HEK293T (cell line): ENCODE results near the gene LRMDA.

Experiments used
- BHLHE40 ChIP-seq: fragments of 450-650 bp; IDR thresholded peaks from 2 replicates; pipeline ENCODE4 v1.6.1; 2016; ENCODE audit warnings: mild to moderate bottlenecking, moderate library complexity, borderline replicate concordance
- CTBP1 ChIP-seq: fragments of 450-650 bp; IDR thresholded peaks from 2 replicates; pipeline ENCODE4 v1.6.1; 2016; ENCODE audit warnings: borderline replicate concordance
- ELF4 ChIP-seq: fragments of 450-650 bp; IDR thresholded peaks from 2 replicates; pipeline ENCODE4 v1.6.1; 2017; ENCODE audit warnings: antibody characterized with exemption
- FOXA1 ChIP-seq: fragments of 450-650 bp; IDR thresholded peaks from 2 replicates; pipeline ENCODE4 v1.6.1; 2016; ENCODE audit warnings: mild to moderate bottlenecking
- FOXM1 ChIP-seq: fragments of 450-650 bp; IDR thresholded peaks from 2 replicates; pipeline ENCODE4 v1.6.1; 2017; ENCODE audit warnings: mild to moderate bottlenecking, borderline replicate concordance
- HDGF ChIP-seq: fragments of 450-650 bp; IDR thresholded peaks from 2 replicates; pipeline ENCODE4 v1.6.1; 2017; ENCODE audit warnings: antibody characterized with exemption, borderline replicate concordance
- PKNOX1 ChIP-seq: fragments of 450-650 bp; IDR thresholded peaks from 2 replicates; pipeline ENCODE4 v1.6.1; 2016
- SP1 ChIP-seq: fragments of 450-650 bp; IDR thresholded peaks from 2 replicates; pipeline ENCODE4 v1.6.1; 2017
- SUZ12 ChIP-seq: fragments of 450-650 bp; IDR thresholded peaks from 2 replicates; pipeline ENCODE4 v1.6.1; 2016; ENCODE audit warnings: mild to moderate bottlenecking
- TARDBP ChIP-seq: fragments of 450-650 bp; IDR thresholded peaks from 2 replicates; pipeline ENCODE4 v1.6.1; 2016
- ZNF384 ChIP-seq: fragments of 450-650 bp; IDR thresholded peaks from 2 replicates; pipeline ENCODE4 v1.6.1; 2016

GRCh38 chr10:76111404-76111803 is 680.0 kb downstream of the LRMDA start:
- TF ChIP-seq CTBP1 (no peak), FOXA1 (no peak), SUZ12 (no peak), ZNF384 (no peak), SP1 (no peak), ELF4 (no peak), BHLHE40 (no peak), FOXM1 (no peak), PKNOX1 (no peak), TARDBP (no peak), HDGF (no peak)
